OCI-LY3 (cell line): ENCODE data around the gene MTUS2.
A peak's percentile ranks its signal among the peaks of the same experiment; 100 is the strongest.

Experiments used
- H2AFZ ChIP-seq: fragments of 200-600, 300-600 bp; shearing (Covaris generic); 2 replicates; pipeline ENCODE4 v1.6.0; 2014; ENCODE audit warnings: antibody characterized with exemption, low read depth, low read length
- H3K27ac ChIP-seq: fragments of 200-600, 300-600 bp; sonication (generic); 2 replicates; pipeline ENCODE4 v1.5.1; 2014; ENCODE audit warnings: mild to moderate bottlenecking, low read length, moderate library complexity, mixed read lengths
- H3K27me3 ChIP-seq: fragments of 200-600, 300-600 bp; sonication (generic); 2 replicates; pipeline ENCODE4 v1.6.1; 2014; ENCODE audit warnings: low read depth, low read length, mixed read lengths
- H3K36me3 ChIP-seq: fragments of 200-600, 300-600 bp; sonication (generic); replicated peaks from 2 replicates; pipeline ENCODE3; 2014; ENCODE audit warnings: low read depth, low read length, mixed read lengths
- H3K4me1 ChIP-seq: fragments of 300-600, 200-600 bp; sonication (generic); 2 replicates; pipeline ENCODE4 v1.6.1; 2014; ENCODE audit warnings: low read length, mixed read lengths
- H3K4me2 ChIP-seq: fragments of 200-600, 300-600 bp; sonication (generic); 2 replicates; pipeline ENCODE4 v1.6.1; 2014; ENCODE audit warnings: low read length, mixed read lengths
- H3K4me3 ChIP-seq: fragments of 300-600, 200-600 bp; sonication (generic); 2 replicates; pipeline ENCODE4 v1.5.1; 2014; ENCODE audit warnings: antibody characterized with exemption, mild to moderate bottlenecking, low read length, moderate library complexity
- H3K79me2 ChIP-seq: fragments of 300-600, 200-600 bp; shearing (Covaris generic); 2 replicates; pipeline ENCODE4 v1.6.1; 2014; ENCODE audit warnings: mild to moderate bottlenecking, low read length, mixed read lengths
- H3K9ac ChIP-seq: fragments of 300-600, 200-600 bp; shearing (Covaris generic); 2 replicates; pipeline ENCODE4 v1.6.0; 2014; ENCODE audit warnings: mild to moderate bottlenecking, low read length, moderate library complexity
- H3K9me3 ChIP-seq: fragments of 200-600, 300-600 bp; shearing (Covaris generic); 2 replicates; pipeline ENCODE4 v1.6.1; 2014; ENCODE audit warnings: low read length, mixed read lengths; ENCODE audit not compliant: insufficient read depth
- H4K20me1 ChIP-seq: fragments of 200-600, 300-600 bp; sonication (generic); 2 replicates; pipeline ENCODE4 v1.6.1; 2016; ENCODE audit warnings: low read length, mixed read lengths; ENCODE audit not compliant: insufficient read depth
- EZH2phosphoT487 ChIP-seq: fragments of 200-600 bp; shearing (Covaris generic); IDR thresholded peaks from 2 replicates; pipeline ENCODE4 v1.6.1; 2018; ENCODE audit warnings: antibody characterized with exemption, mixed run types, low read depth
- TF ChIP-seq, protein P1 (sequence below): fragments of 200-600, 300-600 bp; sonication (generic); IDR thresholded peaks from 2 replicates; pipeline ENCODE4 v1.5.1; 2014; ENCODE audit warnings: antibody characterized with exemption, low read length, low read depth

The MTUS2 gene

DNA sequence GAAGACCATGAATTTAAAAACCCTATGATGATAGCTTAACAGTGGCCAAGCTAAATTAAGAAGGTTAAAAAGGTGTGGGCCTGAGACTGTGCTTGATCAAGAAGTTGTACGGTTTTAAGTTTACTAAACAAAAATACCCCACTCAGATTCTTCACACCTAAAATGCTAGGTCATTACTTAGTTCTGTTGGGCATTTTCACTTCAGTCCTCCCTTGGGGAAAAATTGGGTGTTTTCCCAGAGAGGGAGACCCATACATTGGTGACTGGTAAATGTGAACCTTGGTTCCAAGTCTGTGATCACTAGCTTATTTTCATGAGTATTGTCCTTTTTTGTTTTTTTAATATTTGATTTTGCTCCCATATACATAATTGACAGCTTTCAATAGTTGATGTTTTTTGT lies 44.4 kb downstream of the MTUS2 start:
- Histone ChIP-seq H3K4me2 (peak overlapping the region; percentile 33), H2AFZ (no peak overlapping the region; the same call in 1 of the 2 replicates), H3K4me1 (peaks cover 29% of the 10 kb centered on the region), H4K20me1 (no peaks in the 10 kb centered on the region), H3K9ac (no peak overlapping the region), H3K27ac (peak overlapping the region; percentile 18; the same call in 1 of the 2 replicates), H3K79me2 (no peaks in the 10 kb centered on the region), H3K27me3 (no peaks in the 10 kb centered on the region), H3K9me3 (no peaks in the 10 kb centered on the region), H3K4me3 (no peak overlapping the region), H3K36me3 (no peaks in the 10 kb centered on the region)
- TF ChIP-seq, protein P1, sequence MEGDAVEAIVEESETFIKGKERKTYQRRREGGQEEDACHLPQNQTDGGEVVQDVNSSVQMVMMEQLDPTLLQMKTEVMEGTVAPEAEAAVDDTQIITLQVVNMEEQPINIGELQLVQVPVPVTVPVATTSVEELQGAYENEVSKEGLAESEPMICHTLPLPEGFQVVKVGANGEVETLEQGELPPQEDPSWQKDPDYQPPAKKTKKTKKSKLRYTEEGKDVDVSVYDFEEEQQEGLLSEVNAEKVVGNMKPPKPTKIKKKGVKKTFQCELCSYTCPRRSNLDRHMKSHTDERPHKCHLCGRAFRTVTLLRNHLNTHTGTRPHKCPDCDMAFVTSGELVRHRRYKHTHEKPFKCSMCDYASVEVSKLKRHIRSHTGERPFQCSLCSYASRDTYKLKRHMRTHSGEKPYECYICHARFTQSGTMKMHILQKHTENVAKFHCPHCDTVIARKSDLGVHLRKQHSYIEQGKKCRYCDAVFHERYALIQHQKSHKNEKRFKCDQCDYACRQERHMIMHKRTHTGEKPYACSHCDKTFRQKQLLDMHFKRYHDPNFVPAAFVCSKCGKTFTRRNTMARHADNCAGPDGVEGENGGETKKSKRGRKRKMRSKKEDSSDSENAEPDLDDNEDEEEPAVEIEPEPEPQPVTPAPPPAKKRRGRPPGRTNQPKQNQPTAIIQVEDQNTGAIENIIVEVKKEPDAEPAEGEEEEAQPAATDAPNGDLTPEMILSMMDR, result no peak
- no peak for TF ChIP-seq EZH2phosphoT487

DNA sequence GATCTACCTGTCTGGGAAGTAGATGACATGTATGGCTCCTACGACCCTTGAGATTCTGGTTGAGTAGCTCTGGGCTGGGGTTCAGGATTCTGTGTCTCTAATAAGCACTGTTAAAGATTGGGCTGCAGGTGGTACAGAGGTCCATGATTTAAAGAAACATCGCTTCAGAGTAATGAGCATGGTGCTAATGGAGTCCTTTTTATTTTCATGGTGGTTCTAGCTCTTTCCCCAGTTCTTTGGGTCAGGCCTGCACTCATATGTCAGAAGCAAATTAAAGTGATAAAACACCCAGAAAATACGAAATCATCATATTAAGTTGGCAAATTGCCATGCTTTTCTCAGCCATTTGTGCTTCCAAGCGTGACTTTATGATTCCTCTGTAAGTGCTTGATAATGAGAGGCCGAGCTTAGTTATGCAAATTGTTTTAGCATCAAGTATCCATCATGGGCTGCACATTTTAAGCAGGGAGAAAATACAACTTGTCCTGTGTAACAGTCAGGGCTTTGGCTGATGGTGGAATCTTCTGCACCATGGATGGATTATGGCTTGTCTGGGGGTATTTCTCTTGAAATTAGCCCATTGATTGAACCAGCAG lies 45.1 kb downstream of the MTUS2 start:
- Histone ChIP-seq H3K79me2 (no peaks in the 10 kb centered on the region), H3K9me3 (no peaks in the 10 kb centered on the region), H3K4me1 (peaks cover 29% of the 10 kb centered on the region), H4K20me1 (no peaks in the 10 kb centered on the region), H3K9ac (no peak overlapping the region), H3K36me3 (no peaks in the 10 kb centered on the region), H3K4me3 (no peak overlapping the region), H2AFZ (no peak overlapping the region), H3K4me2 (peak overlapping the region; percentile 33), H3K27me3 (no peaks in the 10 kb centered on the region), H3K27ac (no peak overlapping the region; the same call in 1 of the 2 replicates)
- TF ChIP-seq EZH2phosphoT487, result no peak
- TF ChIP-seq, protein P1, result no peak

DNA sequence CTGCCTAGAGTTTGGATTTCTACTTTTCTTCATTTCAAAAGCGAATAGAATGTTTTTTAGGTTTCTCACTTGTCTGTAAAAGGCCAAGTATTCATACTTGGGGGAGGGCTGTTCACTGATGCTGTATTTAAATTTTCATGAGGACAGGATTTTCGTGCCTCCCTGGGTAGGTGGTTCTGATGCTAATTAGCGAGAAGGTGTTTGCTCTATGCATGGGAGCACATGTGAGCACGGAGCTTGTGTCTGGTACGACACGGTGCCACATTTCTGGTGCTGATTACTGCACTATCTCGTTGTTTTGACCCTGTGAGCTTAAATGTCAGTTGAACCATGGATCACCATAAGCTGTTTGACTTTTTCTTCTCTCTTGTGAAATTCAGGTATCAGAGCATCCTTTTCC lies 45.8 kb downstream of the MTUS2 start:
- no peak overlapping the region for H3K4me3 ChIP-seq
- H2AFZ ChIP-seq, result no peak overlapping the region
- no peak overlapping the region for H3K9ac ChIP-seq
- no peaks in the 10 kb centered on the region for H4K20me1 ChIP-seq
- peaks cover 29% of the 10 kb centered on the region for H3K4me1 ChIP-seq
- no peak for TF ChIP-seq EZH2phosphoT487
- TF ChIP-seq, protein P1, result no peak
- no peak overlapping the region for H3K27ac ChIP-seq
- H3K36me3 ChIP-seq, result no peaks in the 10 kb centered on the region
- H3K9me3 ChIP-seq, result no peaks in the 10 kb centered on the region
- no peaks in the 10 kb centered on the region for H3K27me3 ChIP-seq
- H3K4me2 ChIP-seq, result no peak overlapping the region
- no peaks in the 10 kb centered on the region for H3K79me2 ChIP-seq

DNA sequence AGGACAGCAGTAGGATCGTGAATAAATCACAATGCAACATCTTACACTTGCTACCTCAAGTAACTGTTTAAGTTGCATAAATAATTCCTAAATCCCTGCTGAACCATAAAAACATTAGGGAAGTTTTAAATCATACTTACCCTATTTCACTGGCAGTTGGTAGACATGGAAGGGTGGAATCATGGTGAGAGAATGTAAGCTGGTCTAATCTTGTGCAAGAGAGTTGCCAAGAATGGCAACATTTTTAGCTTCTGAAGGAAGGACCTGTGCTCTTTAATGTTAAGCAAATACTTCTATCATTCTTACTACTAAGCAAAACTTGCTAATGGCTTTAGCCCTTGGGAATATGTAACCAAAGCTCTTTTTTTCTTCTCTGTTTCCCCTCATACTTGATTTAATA lies 46.8 kb downstream of the MTUS2 start:
- Histone ChIP-seq H3K4me3 (no peak overlapping the region), H3K4me2 (no peak overlapping the region), H2AFZ (no peak overlapping the region), H3K9me3 (0 out of 2 replicates have a peak, but pooled peaks cover 2% of the 10 kb centered on the region), H3K27me3 (no peaks in the 10 kb centered on the region), H3K9ac (no peak overlapping the region), H3K4me1 (peaks cover 29% of the 10 kb centered on the region), H3K36me3 (no peaks in the 10 kb centered on the region), H3K27ac (no peak overlapping the region), H4K20me1 (no peaks in the 10 kb centered on the region), H3K79me2 (no peaks in the 10 kb centered on the region)
- TF ChIP-seq EZH2phosphoT487, result no peak
- TF ChIP-seq, protein P1, result no peak
